Measurements from ENCODE around the gene ELK1. TPM values are rescaled to one million over a fixed set of nuclear protein-coding genes. Genes with fewer than 3 reads are reported as not detected.
A peak's percentile ranks its signal among the peaks of the same experiment; 100 is the strongest.

The ELK1 gene
- total and polyA plus RNA-seq, 2 of the 4 experiments (the other 2 are of a cell fraction), result 10.0 to 24.3 TPM

DNA sequence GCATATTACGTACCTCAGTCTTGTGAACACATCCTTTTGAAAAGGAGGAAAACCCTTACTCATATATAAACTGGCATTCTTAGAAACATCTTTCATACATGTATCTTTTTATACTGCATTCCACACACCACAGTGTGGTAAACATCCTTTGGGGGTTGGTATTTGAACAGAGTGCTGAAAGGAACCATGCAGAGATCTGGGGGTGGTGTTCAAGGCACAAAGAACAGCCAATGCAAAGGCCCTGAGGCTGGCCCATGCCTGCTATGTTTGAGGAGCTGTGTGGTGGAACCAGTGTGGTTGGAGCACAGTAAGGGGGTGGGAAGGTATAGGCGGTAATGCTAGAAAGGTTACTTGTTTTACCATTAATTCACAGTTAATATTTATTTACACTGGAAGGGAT lies 2.0 kb downstream of the ELK1 start:
- H4K91ac ChIP-seq (ENCODE audit: insufficient read depth, low read depth, low read length), result no peak overlapping the region
- peak overlapping the region; percentile 82; the same call in 1 of the 2 replicates for H3K4ac ChIP-seq (ENCODE audit: low read depth, low read length)
- no peak overlapping the region for H2AK5ac ChIP-seq (ENCODE audit: low read depth, low read length)
- DNase-seq (peak; percentile 67), ATAC-seq (ENCODE audit: low read depth) (peak; percentile 11)
- no peak overlapping the region for H3K18ac ChIP-seq (ENCODE audit: low read depth, low read length)
- no peaks in the 10 kb centered on the region for H3K9me3 ChIP-seq (ENCODE audit: control insufficient read depth, insufficient read depth, low read length)
- in situ Hi-C loops (cut with MboI; ENCODE audit: low sequenced_read_pairs) (loop anchor here (5.0 to 25.0 kb wide), 2 partner anchors 86 to 436 kb away; partner anchors contain the start of genes ARAF and CDK16), intact Hi-C loops (cut with micrococcal nuclease) (no loop called here), dilution Hi-C loops (cut with HindIII; ENCODE audit: low sequenced_read_pairs, unreplicated experiment) (no loop called here)
- H3K14ac ChIP-seq (replicated peaks; ENCODE audit: low read depth, low read length), result peak overlapping the region; percentile 27
- no peak overlapping the region for H2AK9ac ChIP-seq (replicated peaks; ENCODE audit: low read depth, low read length, poor library complexity)
- H3K4me2 ChIP-seq (ENCODE audit: low read depth, low read length), result peak overlapping the region; percentile 83
- peak overlapping the region; percentile 79 for H2BK5ac ChIP-seq (ENCODE audit: low read depth, low read length, poor library complexity, severe bottlenecking)
- 0 out of 2 replicates have a peak, but pooled peaks cover 2% of the 10 kb centered on the region for H3K9me1 ChIP-seq (ENCODE audit: insufficient read depth, low read length)
- CTCF ChIA-PET, result no interaction called here
- WGBS, 2 experiments (ENCODE audit: extremely low coverage in 2 of 2, insufficient read length in 1 of 2), result no CpG with 5 or more reads among the region's 2 CpGs
- no peak overlapping the region for H4K5ac ChIP-seq (ENCODE audit: low read depth, low read length)
- no peak overlapping the region for H2BK15ac ChIP-seq (ENCODE audit: low read depth, low read length)
- TF ChIP-seq NFE2L2 (IDR thresholded peaks at IDR 0.05; ENCODE audit: low read depth, low read length) (no peak), MAZ (IDR thresholded peaks at IDR 0.05; ENCODE audit: borderline replicate concordance, low read depth, low read length) (no peak), MAFK (IDR thresholded peaks at IDR 0.05; ENCODE audit: low read depth, low read length) (no peak), CEBPB (IDR thresholded peaks at IDR 0.05; ENCODE audit: low read depth, low read length) (no peak), CHD1 (IDR thresholded peaks at IDR 0.05; ENCODE audit: low read depth, low read length) (no peak), MXI1 (IDR thresholded peaks at IDR 0.05; ENCODE audit: borderline replicate concordance, low read depth, low read length) (no peak), FOS (IDR thresholded peaks at IDR 0.05; ENCODE audit: low read depth, low read length) (no peak), SMC3 (IDR thresholded peaks at IDR 0.05; ENCODE audit: low read depth, low read length) (no peak), POLR2A (IDR thresholded peaks at IDR 0.05; ENCODE audit: low read depth, low read length) (no peak), BHLHE40 (IDR thresholded peaks at IDR 0.05; ENCODE audit: low read depth, low read length) (no peak; the same call in 1 of the 2 replicates), RCOR1 (IDR thresholded peaks at IDR 0.05; ENCODE audit: insufficient replicate concordance, low read length) (no peak), RAD21 (IDR thresholded peaks at IDR 0.05; ENCODE audit: low read length) (no peak), RFX5 (IDR thresholded peaks at IDR 0.05; ENCODE audit: low read depth, low read length) (no peak)
- TF ChIP-seq, protein P1, sequence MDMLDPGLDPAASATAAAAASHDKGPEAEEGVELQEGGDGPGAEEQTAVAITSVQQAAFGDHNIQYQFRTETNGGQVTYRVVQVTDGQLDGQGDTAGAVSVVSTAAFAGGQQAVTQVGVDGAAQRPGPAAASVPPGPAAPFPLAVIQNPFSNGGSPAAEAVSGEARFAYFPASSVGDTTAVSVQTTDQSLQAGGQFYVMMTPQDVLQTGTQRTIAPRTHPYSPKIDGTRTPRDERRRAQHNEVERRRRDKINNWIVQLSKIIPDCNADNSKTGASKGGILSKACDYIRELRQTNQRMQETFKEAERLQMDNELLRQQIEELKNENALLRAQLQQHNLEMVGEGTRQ (IDR thresholded peaks at IDR 0.05; ENCODE audit: low read depth, low read length), result no peak
- TF ChIP-seq, protein P2, sequence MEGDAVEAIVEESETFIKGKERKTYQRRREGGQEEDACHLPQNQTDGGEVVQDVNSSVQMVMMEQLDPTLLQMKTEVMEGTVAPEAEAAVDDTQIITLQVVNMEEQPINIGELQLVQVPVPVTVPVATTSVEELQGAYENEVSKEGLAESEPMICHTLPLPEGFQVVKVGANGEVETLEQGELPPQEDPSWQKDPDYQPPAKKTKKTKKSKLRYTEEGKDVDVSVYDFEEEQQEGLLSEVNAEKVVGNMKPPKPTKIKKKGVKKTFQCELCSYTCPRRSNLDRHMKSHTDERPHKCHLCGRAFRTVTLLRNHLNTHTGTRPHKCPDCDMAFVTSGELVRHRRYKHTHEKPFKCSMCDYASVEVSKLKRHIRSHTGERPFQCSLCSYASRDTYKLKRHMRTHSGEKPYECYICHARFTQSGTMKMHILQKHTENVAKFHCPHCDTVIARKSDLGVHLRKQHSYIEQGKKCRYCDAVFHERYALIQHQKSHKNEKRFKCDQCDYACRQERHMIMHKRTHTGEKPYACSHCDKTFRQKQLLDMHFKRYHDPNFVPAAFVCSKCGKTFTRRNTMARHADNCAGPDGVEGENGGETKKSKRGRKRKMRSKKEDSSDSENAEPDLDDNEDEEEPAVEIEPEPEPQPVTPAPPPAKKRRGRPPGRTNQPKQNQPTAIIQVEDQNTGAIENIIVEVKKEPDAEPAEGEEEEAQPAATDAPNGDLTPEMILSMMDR (conservative IDR thresholded peaks at IDR 0.05; ENCODE audit: low read depth, low read length), result no peak
- TF ChIP-seq, protein P3, sequence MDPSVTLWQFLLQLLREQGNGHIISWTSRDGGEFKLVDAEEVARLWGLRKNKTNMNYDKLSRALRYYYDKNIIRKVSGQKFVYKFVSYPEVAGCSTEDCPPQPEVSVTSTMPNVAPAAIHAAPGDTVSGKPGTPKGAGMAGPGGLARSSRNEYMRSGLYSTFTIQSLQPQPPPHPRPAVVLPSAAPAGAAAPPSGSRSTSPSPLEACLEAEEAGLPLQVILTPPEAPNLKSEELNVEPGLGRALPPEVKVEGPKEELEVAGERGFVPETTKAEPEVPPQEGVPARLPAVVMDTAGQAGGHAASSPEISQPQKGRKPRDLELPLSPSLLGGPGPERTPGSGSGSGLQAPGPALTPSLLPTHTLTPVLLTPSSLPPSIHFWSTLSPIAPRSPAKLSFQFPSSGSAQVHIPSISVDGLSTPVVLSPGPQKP (IDR thresholded peaks at IDR 0.05; ENCODE audit: borderline replicate concordance, low read depth, low read length), result no peak
- no peak overlapping the region for H3K56ac ChIP-seq (ENCODE audit: extremely low read depth, insufficient read depth, low read length)
- peak overlapping the region; percentile 84; the same call in 1 of the 2 replicates for H3K27ac ChIP-seq (ENCODE audit: insufficient read depth, low read length)
- H4K20me1 ChIP-seq (ENCODE audit: insufficient read depth, low read length), result peaks cover 23% of the 10 kb centered on the region
- H3K4me3 ChIP-seq (ENCODE audit: insufficient read depth, low read depth, low read length), result no peak overlapping the region
- H2BK120ac ChIP-seq (ENCODE audit: low read depth, low read length), result peak overlapping the region; percentile 16; the same call in 1 of the 2 replicates
- peaks cover 0 to 38% of the 10 kb centered on the region in 2 experiments; a peak in 3 of 4 replicates for H3K79me1 ChIP-seq (ENCODE audit: low read depth in 1 of 2, low read length in 2 of 2)
- no peak overlapping the region for H2AFZ ChIP-seq (replicated peaks; ENCODE audit: low read length, poor library complexity)
- POLR2A ChIA-PET (ENCODE audit: unreplicated experiment), result no interaction called here
- no peak overlapping the region for H3K23ac ChIP-seq (ENCODE audit: low read depth, low read length)
- peaks cover 4% of the 10 kb centered on the region; the same call in 1 of the 2 replicates for H3K36me3 ChIP-seq (ENCODE audit: control insufficient read depth, insufficient read depth, low read length)
- peak overlapping the region in 1 of 2 experiments; percentile 75; a peak in 1 of 4 replicates for H4K8ac ChIP-seq (ENCODE audit: low read depth in 2 of 2, low read length in 2 of 2)
- no peak overlapping the region for H3K9ac ChIP-seq (ENCODE audit: low read depth, low read length)
- BruUV-seq (replicated peaks), result no TSS peak
- no peaks in the 10 kb centered on the region for H3K27me3 ChIP-seq (ENCODE audit: control insufficient read depth, insufficient read depth, low read length)
- H2BK20ac ChIP-seq (ENCODE audit: low read depth, low read length), result no peak overlapping the region
- peaks cover 7% of the 10 kb centered on the region for H3K4me1 ChIP-seq (ENCODE audit: control insufficient read depth, insufficient read depth, low read length)

Measured in IMR-90 (cell line).